NCI-H1417 (cell line): ENCODE results near the gene SPSB4.
"Not testable (repeated sequence)": the region's sequence is repeated elsewhere in the genome, so short reads cannot be mapped to it uniquely, and the experiment has no call there.

Experiments
- DNase-seq, 3 experiments: peaks; one replicate each; lab custom pipeline; 2025; lab: John Stamatoyannopoulos, UW

Gene SPSB4

GRCh38 chr3:141050576-141051442, at the start of gene SPSB4:
Gene SPSB4, plus strand, starts transcription at chr3:141051347. Its CDS starts 14,758 bp downstream, at chr3:141066105.
- DNase-seq, result peak; percentile 62 to 87 (median 76)

GRCh38 chr3:141006344-141006743, 44.8 kb upstream of the SPSB4 start:
- no peak for DNase-seq

GRCh38 chr3:141009496-141009895, 41.7 kb upstream of the SPSB4 start:
- DNase-seq, result no peak

- DNase-seq, result peak; percentile 50 to 75 (median 64)
Observed at GRCh38 chr3:141011232-141011996, 39.7 kb upstream of the SPSB4 start.

GRCh38 chr3:141011997-141012262, 39.2 kb upstream of the SPSB4 start:
- DNase-seq, result no peak

- no peak for DNase-seq
Observed at GRCh38 chr3:141012571-141012970, 38.6 kb upstream of the SPSB4 start.

GRCh38 chr3:141015481-141015880, 35.7 kb upstream of the SPSB4 start:
- no peak for DNase-seq

GRCh38 chr3:141017366-141018322, 33.5 kb upstream of the SPSB4 start:
- not testable (repeated sequence) for DNase-seq

GRCh38 chr3:141019244-141019643, 31.9 kb upstream of the SPSB4 start:
- no peak for DNase-seq

GRCh38 chr3:141020143-141020830, 30.9 kb upstream of the SPSB4 start:
- no peak for DNase-seq

- DNase-seq, result no peak
Observed at GRCh38 chr3:141021261-141021660, 29.9 kb upstream of the SPSB4 start.

GRCh38 chr3:141030296-141030695, 20.9 kb upstream of the SPSB4 start:
- no peak for DNase-seq

GRCh38 chr3:141039589-141039988, 11.6 kb upstream of the SPSB4 start:
- peak in 2 of 3 experiments; percentile 33 to 69 for DNase-seq

GRCh38 chr3:141044695-141045641, 6.2 kb upstream of the SPSB4 start:
- DNase-seq, result no peak

- no peak for DNase-seq
Observed at GRCh38 chr3:141045849-141046248, 5.3 kb upstream of the SPSB4 start.

GRCh38 chr3:141047168-141047567, 4.0 kb upstream of the SPSB4 start:
- DNase-seq, result no peak

- no peak for DNase-seq
Observed at GRCh38 chr3:141049681-141050080, 1.5 kb upstream of the SPSB4 start.

GRCh38 chr3:141051443-141052200, 475 bp downstream of the SPSB4 start:
- peak in 2 of 3 experiments; percentile 74 to 87 for DNase-seq
